Calu3 (cell line): ENCODE results near the gene LYRM1. TPM values are rescaled to one million over a fixed set of nuclear protein-coding genes. Genes with fewer than 3 reads are reported as not detected.

Source experiments
- Bru-seq: library from RNA; stranded (reverse); fragments of 400-500 nt; gene quantifications from one replicate; lab custom pipeline; 2021; lab: Mats Ljungman, UMichigan
- BruChase-seq, 2 experiments: library from RNA; stranded (reverse); fragments of 400-500 nt; gene quantifications; one replicate each; lab custom pipeline; 2021; lab: Mats Ljungman, UMichigan
- BruUV-seq: library from RNA; stranded (reverse); fragments of 400-500 nt; replicated peaks from 2 replicates; lab custom pipeline; 2021; lab: Mats Ljungman, UMichigan
- CTCF ChIA-PET: fragments of 300-600 bp; sonication (Branson Sonifier 250); formaldehyde crosslinking; loops from one replicate; lab custom pipeline; 2022; ENCODE audit warnings: antibody characterized with exemption; lab: Charles Lee
- DNase-seq: peaks from one replicate; pipeline ENCODE4 v3.0.0; 2022
- H3K27ac Mint-ChIP-seq: one replicate; pipeline ENCODE4 v1.8.0; 2022; ENCODE audit warnings: mixed read lengths; ENCODE audit not compliant: unreplicated experiment
- H3K27me3 Mint-ChIP-seq: one replicate; pipeline ENCODE4 v1.8.0; 2022; ENCODE audit warnings: mixed read lengths; ENCODE audit not compliant: unreplicated experiment
- H3K36me3 Mint-ChIP-seq: one replicate; pipeline ENCODE4 v1.8.0; 2022; ENCODE audit warnings: mild to moderate bottlenecking, moderate library complexity, mixed read lengths; ENCODE audit not compliant: insufficient read depth, unreplicated experiment
- H3K4me1 Mint-ChIP-seq: one replicate; pipeline ENCODE4 v1.8.0; 2022; ENCODE audit warnings: mild to moderate bottlenecking, low read depth, mixed read lengths; ENCODE audit not compliant: unreplicated experiment
- H3K4me3 Mint-ChIP-seq: one replicate; pipeline ENCODE4 v1.8.0; 2022; ENCODE audit warnings: mild to moderate bottlenecking, low read depth, moderate library complexity, mixed read lengths; ENCODE audit not compliant: unreplicated experiment
- H3K9me3 Mint-ChIP-seq: one replicate; pipeline ENCODE4 v1.8.0; 2022; ENCODE audit warnings: low read depth, mixed read lengths; ENCODE audit not compliant: unreplicated experiment
- CTCF ChIP-seq: fragments of 200-600 bp; IDR thresholded peaks from one replicate; pipeline ENCODE4 v1.8.0; 2022; ENCODE audit warnings: antibody characterized with exemption; ENCODE audit not compliant: unreplicated experiment
- intact Hi-C: fragments of 100-400 bp; cut with micrococcal nuclease; formaldehyde crosslinking; loops from one replicate; pipeline ENCODE4 v1.10.0; 2022; ENCODE audit not compliant: unreplicated experiment
- long read RNA-seq: library from polyadenylated mRNA; stranded (forward); transcript quantifications from one replicate; pipeline ENCODE4 v2.0.0, GENCODE V29; 2022
- total RNA-seq: library from RNA; stranded (reverse); gene quantifications from 2 replicates; pipeline ENCODE4 v1.2.3, GENCODE V29; 2022

LYRM1 gene
- total RNA-seq (33.4 and 36.5 TPM in 2 replicates), Bru-seq, nascent RNA (percentile 73 among the genes with signal in this experiment), BruChase-seq, experiment 1, labeled RNA remaining after a 6-hour chase (percentile 77 among the genes with signal in this experiment), BruChase-seq, experiment 2, labeled RNA remaining after a 2-hour chase (percentile 74 among the genes with signal in this experiment)
- long read RNA-seq, transcript LYRM1-208 (4 exons, 460 nt) = major isoform, 21 of 57 reads
- long read RNA-seq, transcript LYRM1-204 (4 exons, 1,558 nt) = minor isoform, 8 of 57 reads
- long read RNA-seq, partial matches to known transcripts = 6 of 57 reads
- long read RNA-seq, other reads (novel, unspliced or antisense) = 17 of 57 reads

- Mint-ChIP-seq H3K4me1 (peaks cover 66% of the 10 kb centered on the region), H3K27ac (peak within 1 kb of the TSS; percentile 94), H3K36me3 (peaks cover 55% of the 10 kb centered on the region), H3K9me3 (no peaks in the 10 kb centered on the region), H3K27me3 (no peaks in the 10 kb centered on the region), H3K4me3 (peak within 1 kb of the TSS; percentile 75)
- no TSS peak for BruUV-seq
- no peak for TF ChIP-seq CTCF
- CTCF ChIA-PET = interaction anchor here (0.5 to 1.5 kb wide), 9 partner anchors 11 to 1359 kb away, joined by 3 to 7 read pairs (median 5); no protein-coding TSS in a partner anchor
- intact Hi-C loops = loop anchor here (2.0 kb wide), 1 partner anchor 22 kb away; no protein-coding TSS in a partner anchor
- peak; percentile 96 for DNase-seq
These were observed at the start of gene LYRM1, which contains the start of gene DCUN1D3 for GRCh38 chr16:20900299-20901067. LYRM1 (plus strand) TSS chr16:20900771; CDS start chr16:20915556, 14,785 bp downstream. DCUN1D3 (minus strand) TSS chr16:20900358; CDS start chr16:20862538, 37,820 bp downstream.

- DNase-seq = no peak
- CTCF ChIA-PET = interaction anchor here (0.5 to 2.5 kb wide), 12 partner anchors 15 to 411 kb away, joined by 3 to 10 read pairs (median 4); partner anchors contain the start of genes DCUN1D3, ERI2 and REXO5
- Mint-ChIP-seq H3K36me3 (peaks cover 10% of the 10 kb centered on the region), H3K9me3 (no peaks in the 10 kb centered on the region), H3K4me1 (peaks cover 16% of the 10 kb centered on the region), H3K27me3 (no peaks in the 10 kb centered on the region), H3K27ac (no peak overlapping the region), H3K4me3 (no peak overlapping the region)
- TF ChIP-seq CTCF = no peak
- no TSS peak for BruUV-seq
- intact Hi-C loops = loop anchor here (1.0 to 10.0 kb wide), 6 partner anchors 54 to 306 kb away; partner anchors contain the start of gene LDAF1
These were observed 49.6 kb upstream of the LYRM1 start for GRCh38 chr16:20850981-20851380.

GRCh38 chr16:20851601-20852000 lies 49.0 kb upstream of the LYRM1 start:
- H3K27me3 Mint-ChIP-seq = no peaks in the 10 kb centered on the region
- intact Hi-C loops = loop anchor here (2.0 to 10.0 kb wide), 4 partner anchors 53 to 306 kb away; partner anchors contain the start of gene LDAF1
- peaks cover 10% of the 10 kb centered on the region for H3K36me3 Mint-ChIP-seq
- TF ChIP-seq CTCF = no peak
- DNase-seq = peak; percentile 69
- BruUV-seq = no TSS peak
- CTCF ChIA-PET = interaction anchor here (0.5 to 2.5 kb wide), 13 partner anchors 14 to 1306 kb away, joined by 3 to 10 read pairs (median 4); partner anchors contain the start of gene DCUN1D3
- peaks cover 16% of the 10 kb centered on the region for H3K4me1 Mint-ChIP-seq
- no peaks in the 10 kb centered on the region for H3K9me3 Mint-ChIP-seq
- no peak overlapping the region for H3K27ac Mint-ChIP-seq
- no peak overlapping the region for H3K4me3 Mint-ChIP-seq

GRCh38 chr16:20853143-20853542 lies 47.4 kb upstream of the LYRM1 start:
- Mint-ChIP-seq H3K4me3 (no peak overlapping the region), H3K36me3 (peaks cover 5% of the 10 kb centered on the region), H3K9me3 (no peaks in the 10 kb centered on the region), H3K27ac (no peak overlapping the region), H3K27me3 (no peaks in the 10 kb centered on the region), H3K4me1 (peaks cover 16% of the 10 kb centered on the region)
- no TSS peak for BruUV-seq
- CTCF ChIA-PET = interaction anchor here (1.3 kb wide), 1 partner anchor 11 kb away, joined by 3 read pairs; no protein-coding TSS in a partner anchor
- intact Hi-C loops = loop anchor here (5.0 to 10.0 kb wide), 3 partner anchors 104 to 304 kb away; partner anchors contain the start of gene LDAF1
- TF ChIP-seq CTCF = no peak
- DNase-seq = no peak
